ENCODE results near the gene CXXC1.
"Not testable (repeated sequence)": the region's sequence is repeated elsewhere in the genome, so short reads cannot be mapped to it uniquely, and the experiment has no call there.

- TF ChIP-seq CTCF, POLR2A, EP300 (IDR thresholded peaks at IDR 0.05): not testable (repeated sequence)
Observed at GRCh38 chr18:50241768-50242167, 45.7 kb downstream of the CXXC1 start.

Measured in sigmoid colon (tissue), 4 donors.